Measurements from ENCODE around the gene ZRANB3. TPM values are rescaled to one million over a fixed set of nuclear protein-coding genes. Genes with fewer than 3 reads are reported as not detected.

The ZRANB3 gene
- total RNA-seq (2022) (16.3 and 17.3 TPM in 2 replicates), Bru-seq, nascent RNA (percentile 71 among the genes with signal in this experiment), BruChase-seq, experiment 1, labeled RNA remaining after a 6-hour chase (percentile 59 among the genes with signal in this experiment), BruChase-seq, experiment 2, labeled RNA remaining after a 2-hour chase (percentile 65 among the genes with signal in this experiment)
- long read RNA-seq, partial matches to known transcripts, result 2 of 11 reads
- long read RNA-seq, other reads (novel, unspliced or antisense), result 9 of 11 reads

DNA sequence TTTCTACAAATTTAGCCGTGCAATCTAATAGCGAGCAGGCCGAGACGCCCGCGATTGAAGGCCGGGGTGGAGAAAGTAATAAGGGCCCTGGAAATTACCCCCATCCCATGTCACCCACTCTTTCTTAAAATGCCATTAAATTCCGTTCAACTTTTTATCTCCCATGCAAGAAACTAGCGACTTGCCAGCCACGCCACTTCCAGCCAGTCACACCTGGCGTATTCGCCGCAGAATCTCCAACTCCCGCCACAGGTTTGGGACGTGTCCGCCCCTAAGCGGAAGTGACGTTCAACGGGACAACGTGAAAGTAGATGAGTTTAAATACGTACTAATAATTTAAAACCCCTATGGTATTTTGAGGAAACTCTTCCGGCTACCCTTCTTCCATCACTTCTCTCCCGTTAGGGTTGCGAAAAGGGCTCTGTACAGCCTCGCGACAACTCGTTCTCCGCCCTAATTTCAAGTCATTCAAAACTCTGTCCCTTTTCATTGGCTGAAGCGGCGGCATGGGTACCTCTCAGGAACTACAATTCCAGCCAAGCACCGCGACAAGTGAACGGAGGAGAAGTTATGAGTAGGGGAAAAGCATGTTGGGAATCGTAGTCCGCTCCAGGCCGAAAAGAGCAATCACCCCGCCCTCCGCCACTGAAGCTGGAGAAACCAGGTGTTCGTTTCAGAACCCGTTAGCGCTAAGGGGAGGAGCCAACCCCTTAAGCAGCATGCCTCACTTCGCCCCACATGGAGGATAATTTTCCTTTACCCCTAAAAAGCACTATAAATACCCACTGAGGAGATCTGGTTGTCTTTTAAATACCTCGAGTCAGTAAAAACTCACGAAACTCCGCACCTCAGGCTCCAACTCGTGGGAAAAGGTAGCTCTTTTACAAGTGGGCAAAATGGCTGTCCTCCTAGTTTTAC, at the start of gene ZRANB3:
TSS of gene ZRANB3 (minus strand) at position 906 of the 918 bp plus-strand sequence.
- Mint-ChIP-seq H3K27ac (ENCODE audit: low read depth, unreplicated experiment) (no peak within 1 kb of the TSS), H3K4me1 (ENCODE audit: insufficient read depth, unreplicated experiment) (peaks cover 6% of the 10 kb centered on the region), H3K27me3 (ENCODE audit: insufficient read depth, unreplicated experiment) (no peaks in the 10 kb centered on the region), H3K36me3 (ENCODE audit: insufficient read depth, unreplicated experiment) (peaks cover 6% of the 10 kb centered on the region), H3K4me3 (ENCODE audit: unreplicated experiment) (no peak within 1 kb of the TSS), H3K9me3 (ENCODE audit: unreplicated experiment) (no peaks in the 10 kb centered on the region)
- CTCF ChIA-PET, result interaction anchor here (0.7 to 1.3 kb wide), 4 partner anchors 98 to 525 kb away, joined by 3 to 4 read pairs (median 4); no protein-coding TSS in a partner anchor
- peak; percentile 99 for DNase-seq (ENCODE audit: unreplicated experiment)
- intact Hi-C loops (cut with micrococcal nuclease), result loop anchor here (2.0 to 10.0 kb wide), 4 partner anchors 180 to 613 kb away; partner anchors contain the start of gene CCNT2
- BruUV-seq (replicated peaks), result TSS peak; percentile 73
- TF ChIP-seq, protein P1, sequence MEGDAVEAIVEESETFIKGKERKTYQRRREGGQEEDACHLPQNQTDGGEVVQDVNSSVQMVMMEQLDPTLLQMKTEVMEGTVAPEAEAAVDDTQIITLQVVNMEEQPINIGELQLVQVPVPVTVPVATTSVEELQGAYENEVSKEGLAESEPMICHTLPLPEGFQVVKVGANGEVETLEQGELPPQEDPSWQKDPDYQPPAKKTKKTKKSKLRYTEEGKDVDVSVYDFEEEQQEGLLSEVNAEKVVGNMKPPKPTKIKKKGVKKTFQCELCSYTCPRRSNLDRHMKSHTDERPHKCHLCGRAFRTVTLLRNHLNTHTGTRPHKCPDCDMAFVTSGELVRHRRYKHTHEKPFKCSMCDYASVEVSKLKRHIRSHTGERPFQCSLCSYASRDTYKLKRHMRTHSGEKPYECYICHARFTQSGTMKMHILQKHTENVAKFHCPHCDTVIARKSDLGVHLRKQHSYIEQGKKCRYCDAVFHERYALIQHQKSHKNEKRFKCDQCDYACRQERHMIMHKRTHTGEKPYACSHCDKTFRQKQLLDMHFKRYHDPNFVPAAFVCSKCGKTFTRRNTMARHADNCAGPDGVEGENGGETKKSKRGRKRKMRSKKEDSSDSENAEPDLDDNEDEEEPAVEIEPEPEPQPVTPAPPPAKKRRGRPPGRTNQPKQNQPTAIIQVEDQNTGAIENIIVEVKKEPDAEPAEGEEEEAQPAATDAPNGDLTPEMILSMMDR (IDR thresholded peaks at IDR 0.05; ENCODE audit: unreplicated experiment), result no peak
- POLR2A ChIA-PET, result interaction anchor here (0.6 to 2.7 kb wide), 23 partner anchors 9 to 612 kb away, joined by 3 to 20 read pairs (median 4); partner anchors contain the start of genes CCNT2 and UBXN4

DNA sequence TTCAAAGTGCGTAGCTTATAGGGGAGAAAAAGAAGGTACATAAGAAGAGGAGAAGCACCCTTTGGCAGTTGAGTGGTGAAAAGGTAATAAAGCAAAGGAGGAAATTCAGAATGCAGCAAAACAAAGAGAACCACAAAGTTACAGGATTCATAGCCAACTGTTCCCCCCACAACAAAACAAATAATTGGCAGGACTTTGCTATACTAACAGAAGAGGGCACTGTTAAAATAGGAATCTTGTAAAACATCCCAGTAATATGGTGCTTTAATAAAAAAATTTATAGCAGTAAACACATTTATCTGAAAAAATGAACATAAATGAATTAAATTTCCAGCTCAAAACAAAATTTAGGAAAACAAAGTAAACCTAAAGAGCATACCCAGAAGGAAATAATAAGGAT, 42.6 kb upstream of the ZRANB3 start:
- intact Hi-C loops (cut with micrococcal nuclease), result no loop called here
- H3K36me3 Mint-ChIP-seq (ENCODE audit: insufficient read depth, unreplicated experiment), result peaks cover 17% of the 10 kb centered on the region
- no peak overlapping the region for H3K4me3 Mint-ChIP-seq (ENCODE audit: unreplicated experiment)
- H3K4me1 Mint-ChIP-seq (ENCODE audit: insufficient read depth, unreplicated experiment), result no peaks in the 10 kb centered on the region
- no peaks in the 10 kb centered on the region for H3K27me3 Mint-ChIP-seq (ENCODE audit: insufficient read depth, unreplicated experiment)
- no peak for DNase-seq (ENCODE audit: unreplicated experiment)
- no TSS peak for BruUV-seq (replicated peaks)
- no peaks in the 10 kb centered on the region for H3K9me3 Mint-ChIP-seq (ENCODE audit: unreplicated experiment)
- H3K27ac Mint-ChIP-seq (ENCODE audit: low read depth, unreplicated experiment), result no peak overlapping the region
- POLR2A ChIA-PET, result no interaction called here
- TF ChIP-seq, protein P1 (IDR thresholded peaks at IDR 0.05; ENCODE audit: unreplicated experiment), result no peak
- CTCF ChIA-PET, result interaction anchor here (1.0 to 1.1 kb wide), 2 partner anchors 10 to 12 kb away, joined by 3 read pairs; no protein-coding TSS in a partner anchor

DNA sequence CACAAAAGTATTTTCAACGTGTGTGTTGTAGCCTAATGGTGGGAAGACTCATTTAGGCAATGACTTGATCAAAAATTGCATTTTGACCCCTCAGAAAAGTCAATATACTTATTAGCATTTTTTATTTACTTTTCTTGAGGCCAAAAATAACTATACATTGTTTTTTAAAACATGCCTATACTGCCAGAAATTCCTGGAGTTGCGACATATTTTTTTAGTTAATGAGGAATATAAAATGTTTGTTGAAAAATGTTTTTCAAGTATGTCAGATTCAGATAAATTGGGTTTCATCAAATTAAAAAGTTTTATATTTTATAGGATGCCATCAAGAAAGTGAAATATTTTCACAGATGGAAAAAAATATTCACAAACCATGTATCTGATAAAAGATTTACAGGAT, 39.9 kb upstream of the ZRANB3 start:
- TF ChIP-seq, protein P1 (IDR thresholded peaks at IDR 0.05; ENCODE audit: unreplicated experiment), result no peak
- ChIA-PET POLR2A (interaction anchor here (0.6 to 1.1 kb wide), 2 partner anchors 21 to 304 kb away, joined by 3 to 4 read pairs; no protein-coding TSS in a partner anchor), CTCF (interaction anchor here (1.0 to 1.2 kb wide), 2 partner anchors 227 to 567 kb away, joined by 3 read pairs; no protein-coding TSS in a partner anchor)
- intact Hi-C loops (cut with micrococcal nuclease), result no loop called here
- Mint-ChIP-seq H3K27me3 (ENCODE audit: insufficient read depth, unreplicated experiment) (no peaks in the 10 kb centered on the region), H3K27ac (ENCODE audit: low read depth, unreplicated experiment) (no peak overlapping the region), H3K4me3 (ENCODE audit: unreplicated experiment) (no peak overlapping the region), H3K9me3 (ENCODE audit: unreplicated experiment) (no peaks in the 10 kb centered on the region), H3K36me3 (ENCODE audit: insufficient read depth, unreplicated experiment) (peaks cover 27% of the 10 kb centered on the region), H3K4me1 (ENCODE audit: insufficient read depth, unreplicated experiment) (no peaks in the 10 kb centered on the region)
- BruUV-seq (replicated peaks), result no TSS peak
- no peak for DNase-seq (ENCODE audit: unreplicated experiment)

- H3K9me3 Mint-ChIP-seq (ENCODE audit: unreplicated experiment), result no peaks in the 10 kb centered on the region
- H3K27me3 Mint-ChIP-seq (ENCODE audit: insufficient read depth, unreplicated experiment), result no peaks in the 10 kb centered on the region
- no TSS peak for BruUV-seq (replicated peaks)
- intact Hi-C loops (cut with micrococcal nuclease), result no loop called here
- POLR2A ChIA-PET, result no interaction called here
- CTCF ChIA-PET, result no interaction called here
- H3K4me3 Mint-ChIP-seq (ENCODE audit: unreplicated experiment), result no peak overlapping the region
- no peak overlapping the region for H3K27ac Mint-ChIP-seq (ENCODE audit: low read depth, unreplicated experiment)
- peaks cover 4% of the 10 kb centered on the region for H3K4me1 Mint-ChIP-seq (ENCODE audit: insufficient read depth, unreplicated experiment)
- TF ChIP-seq, protein P1 (IDR thresholded peaks at IDR 0.05; ENCODE audit: unreplicated experiment), result no peak
- peak; percentile 23 for DNase-seq (ENCODE audit: unreplicated experiment)
- peaks cover 11% of the 10 kb centered on the region for H3K36me3 Mint-ChIP-seq (ENCODE audit: insufficient read depth, unreplicated experiment)
Measured at GRCh38 chr2:135563793-135564192, 32.8 kb upstream of the ZRANB3 start.

Data from MCF 10A (cell line).